Coronary artery (tissue), 2 donors: Measurements from ENCODE around the gene GNAO1.

Experiments
- DNase-seq: peaks from one replicate; pipeline ENCODE4 v3.0.0-alpha.2; 2017; ENCODE audit warnings: low spot score
- H3K27ac ChIP-seq, 2 donors: fragments of 200-600 bp; sonication (generic); one replicate each; pipeline ENCODE4 v1.5.1; 2016 to 2019
- H3K4me3 ChIP-seq: fragments of 200-600 bp; sonication (generic); 2 replicates; pipeline ENCODE4 v1.5.1; 2016; ENCODE audit warnings: mild to moderate bottlenecking, moderate library complexity
- CTCF ChIP-seq: fragments of 200-600 bp; sonication (generic); IDR thresholded peaks from one replicate; pipeline ENCODE4 v1.5.1; 2019; ENCODE audit warnings: antibody characterized with exemption

The GNAO1 gene

GRCh38 chr16:56225017-56225742 is 33.9 kb downstream of the GNAO1 start:
- Histone ChIP-seq H3K27ac (no peak overlapping the region), H3K4me3 (no peak overlapping the region)
- DNase-seq = no peak
- TF ChIP-seq CTCF = no peak

GRCh38 chr16:56226187-56226586 is 34.9 kb downstream of the GNAO1 start:
- no peak for TF ChIP-seq CTCF
- H3K27ac ChIP-seq = no peak overlapping the region
- no peak for DNase-seq
- H3K4me3 ChIP-seq = no peak overlapping the region

GRCh38 chr16:56226845-56227525 is 35.7 kb downstream of the GNAO1 start:
- no peak for TF ChIP-seq CTCF
- no peak for DNase-seq
- Histone ChIP-seq H3K27ac (no peak overlapping the region), H3K4me3 (no peak overlapping the region)

GRCh38 chr16:56227936-56228335 is 36.6 kb downstream of the GNAO1 start:
- H3K27ac ChIP-seq = no peak overlapping the region
- DNase-seq = no peak
- H3K4me3 ChIP-seq = no peak overlapping the region
- TF ChIP-seq CTCF = no peak

- DNase-seq = no peak
- no peak overlapping the region for H3K4me3 ChIP-seq
- no peak for TF ChIP-seq CTCF
- no peak overlapping the region for H3K27ac ChIP-seq
Measured at GRCh38 chr16:56228476-56228875, 37.2 kb downstream of the GNAO1 start.

GRCh38 chr16:56233795-56234566 is 42.7 kb downstream of the GNAO1 start:
- no peak for TF ChIP-seq CTCF
- no peak for DNase-seq
- H3K27ac ChIP-seq = no peak overlapping the region
- H3K4me3 ChIP-seq = no peak overlapping the region
